H9 (cell line): Measurements from ENCODE around the gene EGFR. TPM values are rescaled to one million over a fixed set of nuclear protein-coding genes. Genes with fewer than 3 reads are reported as not detected.

Experiments used
- DNase-seq: peaks from one replicate; pipeline ENCODE4 v3.0.0-alpha.2; 2017
- H2AFZ ChIP-seq: one replicate; pipeline ENCODE4 v1.6.1; 2013; ENCODE audit warnings: mild to moderate bottlenecking, low read length, control low read depth, moderate library complexity
- H2AK5ac ChIP-seq: 2 replicates; pipeline ENCODE4 v1.6.1; 2013; ENCODE audit warnings: low read length, control low read depth, mixed read lengths; ENCODE audit not compliant: insufficient read length
- H2BK120ac ChIP-seq: one replicate; pipeline ENCODE4 v1.6.1; 2013; ENCODE audit warnings: low read depth, mild to moderate bottlenecking, low read length, control low read depth, inconsistent platforms; ENCODE audit not compliant: poor library complexity, severe bottlenecking
- H2BK12ac ChIP-seq: 2 replicates; pipeline ENCODE4 v1.6.1; 2013; ENCODE audit warnings: low read length, control low read depth, mixed read lengths, low read depth; ENCODE audit not compliant: insufficient read length
- H2BK15ac ChIP-seq: 2 replicates; pipeline ENCODE4 v1.6.1; 2013; ENCODE audit warnings: low read depth, low read length, control low read depth
- H2BK20ac ChIP-seq: one replicate; pipeline ENCODE4 v1.6.1; 2013; ENCODE audit warnings: low read depth, mild to moderate bottlenecking, low read length, control low read depth, inconsistent platforms; ENCODE audit not compliant: poor library complexity, severe bottlenecking
- H2BK5ac ChIP-seq: 2 replicates; pipeline ENCODE4 v1.6.1; 2013; ENCODE audit warnings: low read length, control low read depth, mixed read lengths; ENCODE audit not compliant: insufficient read length
- H3K14ac ChIP-seq: 2 replicates; pipeline ENCODE4 v1.6.1; 2013; ENCODE audit warnings: low read length, control low read depth; ENCODE audit not compliant: insufficient read depth
- H3K18ac ChIP-seq: 2 replicates; pipeline ENCODE4 v1.6.1; 2013; ENCODE audit warnings: low read depth, mild to moderate bottlenecking, mixed read lengths, low read length, control low read depth; ENCODE audit not compliant: insufficient read length
- H3K23ac ChIP-seq: 2 replicates; pipeline ENCODE4 v1.6.1; 2013; ENCODE audit warnings: low read length, control low read depth, mixed read lengths, low read depth; ENCODE audit not compliant: insufficient read length
- H3K23me2 ChIP-seq: 2 replicates; pipeline ENCODE4 v1.6.1; 2013; ENCODE audit warnings: low read depth, mild to moderate bottlenecking, mixed read lengths, low read length, control low read depth; ENCODE audit not compliant: insufficient read length, poor library complexity, severe bottlenecking
- H3K27ac ChIP-seq: 2 replicates; pipeline ENCODE4 v1.5.1; 2013; ENCODE audit warnings: low read length, control low read depth, mixed read lengths, low read depth; ENCODE audit not compliant: insufficient read length
- H3K27me3 ChIP-seq: 2 replicates; pipeline ENCODE4 v1.6.1; 2013; ENCODE audit warnings: low read length, control low read depth, inconsistent platforms; ENCODE audit not compliant: insufficient read depth
- H3K4ac ChIP-seq: 2 replicates; pipeline ENCODE4 v1.6.1; 2013; ENCODE audit warnings: low read depth, mild to moderate bottlenecking, control low read depth, inconsistent platforms, low read length, moderate library complexity
- H3K4me1 ChIP-seq: 2 replicates; pipeline ENCODE4 v1.6.1; 2013; ENCODE audit warnings: low read length, control low read depth, inconsistent platforms; ENCODE audit not compliant: insufficient read depth
- H3K4me2 ChIP-seq: 2 replicates; pipeline ENCODE4 v1.6.1; 2013; ENCODE audit warnings: low read length, control low read depth, mixed read lengths; ENCODE audit not compliant: insufficient read length, insufficient read depth
- H3K56ac ChIP-seq: 2 replicates; pipeline ENCODE4 v1.6.1; 2013; ENCODE audit warnings: low read depth, mild to moderate bottlenecking, mixed read lengths, low read length, control low read depth; ENCODE audit not compliant: insufficient read length
- H3K79me1 ChIP-seq: 2 replicates; pipeline ENCODE4 v1.6.1; 2013; ENCODE audit warnings: low read depth, mild to moderate bottlenecking, moderate library complexity, low read length, control low read depth, inconsistent platforms; ENCODE audit not compliant: insufficient read depth, poor library complexity, severe bottlenecking
- H3K79me2 ChIP-seq: 2 replicates; pipeline ENCODE4 v1.6.1; 2013; ENCODE audit warnings: low read length, control low read depth, inconsistent platforms; ENCODE audit not compliant: insufficient read depth
- H3K9ac ChIP-seq: 2 replicates; pipeline ENCODE4 v1.6.1; 2013; ENCODE audit warnings: low read length, control low read depth, mixed read lengths; ENCODE audit not compliant: insufficient read length; ENCODE audit errors: extremely low read depth
- H3K9me3 ChIP-seq: one replicate; pipeline ENCODE4 v1.6.1; 2013; ENCODE audit warnings: low read depth, low read length, inconsistent platforms; ENCODE audit not compliant: control insufficient read depth
- H3T11ph ChIP-seq: one replicate; pipeline ENCODE4 v1.6.1; 2013; ENCODE audit warnings: mild to moderate bottlenecking, low read length, control low read depth, inconsistent platforms
- H4K20me1 ChIP-seq: one replicate; pipeline ENCODE4 v1.6.1; 2013; ENCODE audit not compliant: control insufficient read depth, insufficient read length, insufficient read depth
- H4K5ac ChIP-seq: 2 replicates; pipeline ENCODE4 v1.6.1; 2013; ENCODE audit warnings: low read depth, mild to moderate bottlenecking, mixed read lengths, low read length, control low read depth; ENCODE audit not compliant: insufficient read length
- H4K8ac ChIP-seq: replicated peaks from 2 replicates; pipeline ENCODE4 v1.6.1; 2013; ENCODE audit warnings: low read length, control low read depth, mixed read lengths, low read depth; ENCODE audit not compliant: insufficient read length
- H4K91ac ChIP-seq: 2 replicates; pipeline ENCODE4 v1.6.1; 2013; ENCODE audit warnings: low read depth, mild to moderate bottlenecking, moderate library complexity, mixed read lengths, low read length, control low read depth; ENCODE audit not compliant: insufficient read length
- H3K27ac Mint-ChIP-seq, 3 experiments: 2 replicates in 2 of 3; 3 replicates in 1 of 3; pipeline ENCODE4 v1.8.0; 2020 to 2021; ENCODE audit warnings: mixed read lengths in 3 of 3, mild to moderate bottlenecking in 1 of 3, moderate library complexity in 1 of 3
- H3K27me3 Mint-ChIP-seq: 2 replicates; pipeline ENCODE4 v1.8.0; 2021; ENCODE audit warnings: low read depth, mild to moderate bottlenecking, moderate library complexity, mixed read lengths
- H3K36me3 Mint-ChIP-seq, 3 experiments: 2 replicates in 2 of 3; 3 replicates in 1 of 3; pipeline ENCODE4 v1.8.0; 2020 to 2021; ENCODE audit warnings: low read depth in 3 of 3, mixed read lengths in 3 of 3; ENCODE audit not compliant: insufficient read depth in 1 of 3
- H3K4me1 Mint-ChIP-seq, 2 experiments: 2 replicates each; pipeline ENCODE4 v1.8.0; 2020; ENCODE audit warnings: mixed read lengths in 2 of 2
- H3K4me3 Mint-ChIP-seq, 2 experiments: 2 replicates in 1 of 2; 3 replicates in 1 of 2; pipeline ENCODE4 v1.8.0; 2020 to 2021; ENCODE audit warnings: mild to moderate bottlenecking in 2 of 2, mixed read lengths in 2 of 2, moderate library complexity in 1 of 2
- H3K9me3 Mint-ChIP-seq, 2 experiments: 2 replicates in 1 of 2; 3 replicates in 1 of 2; pipeline ENCODE4 v1.8.0; 2020; ENCODE audit warnings: mild to moderate bottlenecking in 2 of 2, mixed read lengths in 2 of 2, moderate library complexity in 1 of 2
- CTCF ChIP-seq: fragments of 200-600 bp; sonication (generic); conservative IDR thresholded peaks from 3 replicates; pipeline ENCODE4 v1.8.0; 2021; ENCODE audit warnings: antibody characterized with exemption, mild to moderate bottlenecking
- WGBS: extraction: QIAGEN DNeasy Blood & Tissue Kit; methylation state at CpG from one replicate; pipeline ENCODE4 v1.1.7; 2013; ENCODE audit warnings: missing lambda C conversion rate, low lambda C conversion rate, mixed read lengths; ENCODE audit not compliant: insufficient read length; ENCODE audit errors: extremely low coverage; 5-methylcytosine and 5-hydroxymethylcytosine counted together
- total RNA-seq: library from RNA; stranded (reverse); gene quantifications from 2 replicates; pipeline ENCODE4 v1.2.1, GENCODE V29; 2021

Gene EGFR
- total RNA-seq, 1 experiment from 2014 or later = 3.3 TPM

DNA sequence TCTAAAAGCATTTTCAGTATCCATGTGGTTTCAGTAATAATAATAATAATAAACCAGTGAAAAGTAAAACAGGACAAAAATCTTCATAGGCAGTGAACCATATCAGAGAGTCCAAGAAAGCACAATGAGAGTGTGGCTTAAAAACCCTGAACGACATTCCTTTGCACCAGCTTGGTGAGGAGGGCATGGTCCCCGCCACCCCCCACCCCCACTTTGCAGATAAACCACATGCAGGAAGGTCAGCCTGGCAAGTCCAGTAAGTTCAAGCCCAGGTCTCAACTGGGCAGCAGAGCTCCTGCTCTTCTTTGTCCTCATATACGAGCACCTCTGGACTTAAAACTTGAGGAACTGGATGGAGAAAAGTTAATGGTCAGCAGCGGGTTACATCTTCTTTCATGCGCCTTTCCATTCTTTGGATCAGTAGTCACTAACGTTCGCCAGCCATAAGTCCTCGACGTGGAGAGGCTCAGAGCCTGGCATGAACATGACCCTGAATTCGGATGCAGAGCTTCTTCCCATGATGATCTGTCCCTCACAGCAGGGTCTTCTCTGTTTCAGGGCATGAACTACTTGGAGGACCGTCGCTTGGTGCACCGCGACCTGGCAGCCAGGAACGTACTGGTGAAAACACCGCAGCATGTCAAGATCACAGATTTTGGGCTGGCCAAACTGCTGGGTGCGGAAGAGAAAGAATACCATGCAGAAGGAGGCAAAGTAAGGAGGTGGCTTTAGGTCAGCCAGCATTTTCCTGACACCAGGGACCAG, 172.5 kb downstream of the EGFR start:
- no CpG with 5 or more reads among the region's 17 CpGs for WGBS
- Mint-ChIP-seq H3K36me3 (no peaks in the 10 kb centered on the region; a peak in 2 of 7 replicates), H3K9me3 (no peaks in the 10 kb centered on the region), H3K27ac (0 out of 7 replicates have a peak overlapping the region, but pooled peaks of 1 of the 3 experiments have one; percentile 63), H3K4me1 (peaks cover 62 to 67% of the 10 kb centered on the region in 2 experiments), H3K27me3 (peaks cover 1% of the 10 kb centered on the region; the same call in 1 of the 2 replicates), H3K4me3 (peak overlapping the region in 1 of 2 experiments; percentile 40; a peak in 2 of 5 replicates)
- H4K5ac ChIP-seq = no peak overlapping the region
- H2AFZ ChIP-seq = no peak overlapping the region
- TF ChIP-seq CTCF = no peak
- H3K79me1 ChIP-seq = no peaks in the 10 kb centered on the region
- no peak overlapping the region for H3K23ac ChIP-seq
- no peaks in the 10 kb centered on the region for H3K9me3 ChIP-seq
- H3K23me2 ChIP-seq = no peaks in the 10 kb centered on the region
- no peak for DNase-seq
- H3K4me2 ChIP-seq = no peak overlapping the region
- H3K27me3 ChIP-seq = no peaks in the 10 kb centered on the region
- H3T11ph ChIP-seq = no peak overlapping the region
- no peaks in the 10 kb centered on the region for H3K79me2 ChIP-seq
- no peak overlapping the region for H2BK20ac ChIP-seq
- H3K14ac ChIP-seq = no peak overlapping the region
- H3K9ac ChIP-seq = no peak overlapping the region
- no peak overlapping the region for H3K4ac ChIP-seq
- no peak overlapping the region for H4K8ac ChIP-seq
- no peak overlapping the region for H3K56ac ChIP-seq
- no peak overlapping the region for H3K27ac ChIP-seq
- no peak overlapping the region for H2BK15ac ChIP-seq
- H2BK5ac ChIP-seq = no peak overlapping the region
- H3K18ac ChIP-seq = no peak overlapping the region
- H4K91ac ChIP-seq = no peak overlapping the region
- H4K20me1 ChIP-seq = peaks cover 2% of the 10 kb centered on the region
- no peak overlapping the region for H2BK12ac ChIP-seq
- peaks cover 28% of the 10 kb centered on the region for H3K4me1 ChIP-seq
- H2BK120ac ChIP-seq = no peak overlapping the region
- H2AK5ac ChIP-seq = no peak overlapping the region
